GM21367 (cell line): Measurements from ENCODE around the gene KRTAP6-1.

ENCODE experiments used
- ATAC-seq: cut with Tn5 transposase; IDR thresholded peaks from one replicate; pipeline ENCODE4 v1.9.1; 2021; ENCODE audit not compliant: unreplicated experiment

KRTAP6-1 gene

GRCh38 chr21:30579346-30579745 is 34.4 kb downstream of the KRTAP6-1 start:
- ATAC-seq = no peak

GRCh38 chr21:30577766-30578165 is 36.0 kb downstream of the KRTAP6-1 start:
- no peak for ATAC-seq

GRCh38 chr21:30567617-30568016 is 46.1 kb downstream of the KRTAP6-1 start:
- ATAC-seq = no peak

GRCh38 chr21:30563630-30564029 is 50.1 kb downstream of the KRTAP6-1 start:
- no peak for ATAC-seq
